ENCODE results near the gene GPR27.

The GPR27 gene

DNA sequence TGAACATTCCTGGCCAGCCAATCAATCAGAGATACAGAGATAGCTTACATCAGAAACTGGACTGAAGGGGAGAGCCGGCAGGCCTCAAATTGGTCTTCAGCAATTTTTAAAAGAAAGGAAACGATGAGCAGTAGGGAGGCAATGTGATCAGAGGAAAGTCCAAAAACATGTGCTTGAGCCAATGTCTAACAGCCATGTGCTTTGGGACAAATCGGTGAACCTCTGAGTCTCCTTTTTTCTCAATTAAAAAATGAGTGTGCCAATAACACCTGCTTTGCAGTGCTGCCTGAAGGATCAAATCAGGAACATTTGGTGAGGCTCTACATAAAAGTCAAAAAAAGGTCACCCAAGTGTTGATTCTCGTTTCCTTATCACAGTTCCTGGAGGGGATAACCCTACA lies 21.0 kb upstream of the GPR27 start:
- DNase-seq (ENCODE audit: low read depth): no peak

DNA sequence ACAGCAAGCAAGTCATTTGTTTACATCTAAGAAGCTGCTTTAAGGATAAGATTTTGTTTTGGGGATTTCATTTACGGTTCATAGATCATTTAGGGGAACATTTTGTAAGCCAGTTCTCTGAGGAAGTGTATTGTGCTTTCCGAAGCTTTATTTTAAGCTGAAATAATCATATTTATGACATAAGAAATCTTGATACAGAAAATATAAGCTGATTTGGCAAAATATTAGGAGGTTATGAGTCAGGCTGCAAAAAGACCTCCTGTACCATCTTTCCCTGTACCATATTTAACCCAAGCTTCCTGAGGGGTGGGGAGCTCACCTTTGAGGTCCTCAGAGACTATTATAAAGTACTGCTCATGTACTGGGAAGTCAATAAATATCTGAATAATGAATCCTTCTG lies 20.3 kb upstream of the GPR27 start:
- DNase-seq (ENCODE audit: low read depth): no peak

DNA sequence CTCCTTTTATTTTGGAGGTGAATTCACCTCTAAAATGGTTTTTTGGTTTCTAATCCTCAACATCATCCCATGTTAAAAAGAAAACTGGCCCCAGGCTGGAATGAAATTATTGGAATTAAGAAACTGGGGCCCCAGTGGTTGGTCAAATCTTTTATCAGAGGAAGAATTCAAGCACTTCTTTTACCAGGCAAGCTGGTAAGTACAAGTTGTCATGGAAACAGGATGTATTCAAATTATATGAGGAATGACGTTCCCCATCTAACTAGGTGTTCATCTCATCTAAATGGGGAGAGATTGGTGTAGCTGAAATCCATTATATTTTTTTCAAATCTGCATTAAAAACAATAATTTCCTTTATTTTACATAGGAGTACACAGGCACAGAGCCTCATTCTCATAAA lies 18.8 kb upstream of the GPR27 start:
- DNase-seq (ENCODE audit: low read depth): no peak

DNA sequence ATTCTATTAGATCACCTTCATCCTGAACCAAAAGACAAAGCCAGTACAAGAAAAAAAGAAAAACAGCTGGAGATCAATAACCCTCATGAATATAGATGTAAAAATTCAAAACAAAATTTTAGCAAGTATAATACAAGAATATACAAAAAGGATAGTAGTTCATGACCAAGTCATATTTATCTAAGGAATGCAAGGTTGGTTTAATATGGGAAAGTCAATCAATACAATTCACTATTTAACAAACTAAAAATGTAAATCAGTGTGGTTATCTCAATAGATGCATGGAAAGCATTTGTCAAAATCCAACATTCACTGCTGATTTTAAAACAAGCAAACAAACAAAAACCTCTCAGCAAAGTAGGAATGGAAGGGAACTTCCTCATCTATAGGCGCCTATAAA lies 11.0 kb upstream of the GPR27 start:
- no peak for DNase-seq (ENCODE audit: low read depth)

DNA sequence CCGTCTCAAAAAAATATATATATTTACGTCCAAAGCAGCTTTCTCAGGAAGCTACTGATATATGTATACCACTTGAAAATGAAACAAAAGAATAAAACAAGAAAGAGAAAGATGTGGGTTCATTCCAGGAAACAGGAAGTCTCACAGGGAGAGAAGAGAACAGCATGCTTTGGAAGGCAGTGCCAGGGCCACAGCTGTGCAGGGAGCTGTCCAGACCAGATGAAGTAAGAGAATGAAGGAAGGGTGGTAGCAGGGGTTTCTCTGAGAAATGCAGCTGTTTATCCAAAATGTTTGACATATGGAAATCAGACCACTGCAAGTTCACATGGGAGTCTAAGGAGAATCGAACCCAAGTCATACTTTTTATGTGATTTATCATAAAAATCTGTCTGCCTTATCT lies 8.9 kb upstream of the GPR27 start:
- no peak for DNase-seq (ENCODE audit: low read depth)

DNA sequence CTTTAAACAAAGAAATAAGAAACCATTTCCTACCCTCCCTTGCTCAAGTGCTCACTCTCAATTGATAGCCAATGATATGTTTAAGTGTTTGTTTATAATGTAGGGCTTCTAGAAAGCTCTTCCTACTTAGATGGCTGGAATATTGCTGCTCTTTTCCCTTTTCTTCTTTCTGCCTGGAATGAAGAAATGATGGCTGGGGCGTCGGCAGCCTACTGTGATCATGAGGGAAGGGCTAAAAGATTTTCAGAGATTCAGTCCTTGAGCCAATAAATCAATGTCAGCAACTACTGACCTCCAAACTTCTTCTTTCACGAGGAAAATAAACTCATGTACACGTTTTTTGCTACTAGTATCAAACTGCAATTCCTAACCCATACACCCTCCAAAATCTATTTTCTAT lies 2.1 kb upstream of the GPR27 start:
- no peak for DNase-seq (ENCODE audit: low read depth)

DNA sequence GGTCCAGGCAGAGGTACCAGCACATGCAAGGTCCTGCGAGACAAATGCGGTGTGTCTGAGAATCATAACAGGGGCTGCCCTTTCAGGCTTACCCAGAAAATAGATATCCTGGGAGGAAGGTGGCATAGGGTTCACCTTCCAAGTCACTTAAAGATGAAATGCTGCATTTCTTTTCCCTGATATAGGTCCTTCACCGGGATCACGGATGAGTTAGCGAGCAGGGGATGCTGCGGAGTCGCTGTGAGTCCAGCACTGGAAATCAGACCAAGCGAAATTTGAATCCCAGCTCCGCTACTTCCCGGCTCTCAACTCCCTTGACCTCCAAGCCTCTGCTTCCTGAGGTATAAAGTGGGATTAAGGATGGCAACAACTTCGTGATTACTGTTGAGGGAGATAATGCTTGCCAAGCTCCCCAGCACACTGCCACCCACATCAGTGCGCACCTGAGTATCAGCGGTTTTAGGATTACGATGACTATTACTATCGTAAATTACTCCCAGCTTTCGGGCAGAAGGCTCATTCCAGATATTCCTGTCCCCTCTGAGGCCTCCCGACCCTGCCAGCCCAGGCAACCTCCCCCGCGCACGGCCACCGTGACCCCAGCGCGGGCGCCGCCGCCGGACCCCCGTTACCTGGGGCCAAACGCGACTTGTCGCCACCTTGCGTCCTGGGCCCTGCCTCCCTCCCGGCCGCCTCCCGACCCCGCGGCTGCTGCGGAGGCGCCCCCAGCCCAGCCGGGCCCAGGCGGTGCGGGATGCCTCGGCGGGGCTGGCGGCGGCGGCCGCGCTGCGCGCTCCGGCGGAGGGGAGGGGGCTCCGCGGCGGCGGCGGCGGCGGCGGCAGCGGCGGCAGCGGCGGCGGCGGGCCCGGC lies 589 bp upstream of the GPR27 start:
- DNase-seq (ENCODE audit: low read depth): no peak

DNA sequence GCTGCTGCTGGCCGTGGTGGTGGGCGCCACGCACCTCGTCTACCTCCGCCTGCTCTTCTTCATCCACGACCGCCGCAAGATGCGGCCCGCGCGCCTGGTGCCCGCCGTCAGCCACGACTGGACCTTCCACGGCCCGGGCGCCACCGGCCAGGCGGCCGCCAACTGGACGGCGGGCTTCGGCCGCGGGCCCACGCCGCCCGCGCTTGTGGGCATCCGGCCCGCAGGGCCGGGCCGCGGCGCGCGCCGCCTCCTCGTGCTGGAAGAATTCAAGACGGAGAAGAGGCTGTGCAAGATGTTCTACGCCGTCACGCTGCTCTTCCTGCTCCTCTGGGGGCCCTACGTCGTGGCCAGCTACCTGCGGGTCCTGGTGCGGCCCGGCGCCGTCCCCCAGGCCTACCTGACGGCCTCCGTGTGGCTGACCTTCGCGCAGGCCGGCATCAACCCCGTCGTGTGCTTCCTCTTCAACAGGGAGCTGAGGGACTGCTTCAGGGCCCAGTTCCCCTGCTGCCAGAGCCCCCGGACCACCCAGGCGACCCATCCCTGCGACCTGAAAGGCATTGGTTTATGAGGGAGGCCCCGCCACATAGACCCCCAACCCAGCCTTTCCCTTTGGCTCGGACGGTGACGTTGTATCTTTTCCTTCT lies 1.1 kb downstream of the GPR27 start:
- DNase-seq (ENCODE audit: low read depth): no peak

DNA sequence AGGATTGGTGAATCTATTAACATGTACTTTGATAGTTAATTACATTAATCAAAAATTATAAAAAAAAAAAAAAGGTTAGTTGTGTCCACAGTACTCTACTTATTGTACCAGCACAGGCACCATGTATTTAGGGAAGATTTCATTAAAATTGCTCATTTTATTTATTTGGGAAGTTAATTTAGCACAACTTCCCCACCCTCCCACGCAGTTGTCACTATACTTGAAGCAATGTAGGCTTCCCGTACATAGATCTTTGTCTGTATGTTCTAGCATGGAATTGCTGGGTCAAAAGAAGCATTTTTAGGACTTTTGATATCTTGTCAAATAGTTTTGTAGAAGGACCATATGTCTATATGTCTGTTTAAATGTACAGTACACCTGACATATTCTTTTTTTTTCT lies 4.4 kb downstream of the GPR27 start:
- DNase-seq (ENCODE audit: low read depth): no peak

DNA sequence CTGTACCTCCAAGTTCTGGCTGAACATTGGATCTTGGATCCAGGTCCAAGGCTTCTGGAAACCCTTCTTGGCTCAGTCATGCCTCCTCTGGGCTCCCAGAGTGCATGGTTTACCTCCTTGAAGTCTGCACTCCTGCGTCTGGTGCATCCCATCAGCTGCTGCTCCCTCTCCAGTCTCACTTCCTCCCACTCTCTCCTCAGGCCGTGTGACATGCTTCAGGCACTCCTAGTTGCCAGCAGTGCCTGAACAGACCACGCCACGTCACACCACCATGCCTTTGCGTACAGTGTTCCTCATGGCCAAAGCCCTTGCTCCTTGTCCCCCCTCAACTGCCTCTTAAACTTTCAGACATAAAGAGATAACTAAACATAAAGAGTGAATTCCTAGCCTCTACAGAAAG lies 5.7 kb downstream of the GPR27 start:
- DNase-seq (ENCODE audit: low read depth): no peak

DNA sequence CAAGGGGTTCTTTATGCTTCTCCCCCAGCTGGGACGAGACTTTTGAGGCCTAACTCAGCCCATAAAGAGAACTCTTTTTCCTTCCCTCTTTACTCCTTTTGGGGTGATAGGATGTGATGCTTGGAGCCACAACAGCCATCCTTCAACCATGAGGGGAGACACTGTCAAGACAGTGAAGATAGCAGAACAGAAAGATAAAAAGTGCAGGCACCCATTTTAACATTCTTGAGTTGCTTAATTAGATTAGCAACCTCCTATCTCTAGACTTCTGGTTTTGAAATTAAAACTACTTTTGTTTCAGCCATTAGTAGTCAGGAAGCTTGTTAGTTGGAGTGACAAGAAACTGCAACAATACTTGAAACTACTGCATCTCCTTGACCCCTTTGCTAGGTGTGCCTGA lies 6.5 kb downstream of the GPR27 start:
- DNase-seq (ENCODE audit: low read depth): no peak

DNA sequence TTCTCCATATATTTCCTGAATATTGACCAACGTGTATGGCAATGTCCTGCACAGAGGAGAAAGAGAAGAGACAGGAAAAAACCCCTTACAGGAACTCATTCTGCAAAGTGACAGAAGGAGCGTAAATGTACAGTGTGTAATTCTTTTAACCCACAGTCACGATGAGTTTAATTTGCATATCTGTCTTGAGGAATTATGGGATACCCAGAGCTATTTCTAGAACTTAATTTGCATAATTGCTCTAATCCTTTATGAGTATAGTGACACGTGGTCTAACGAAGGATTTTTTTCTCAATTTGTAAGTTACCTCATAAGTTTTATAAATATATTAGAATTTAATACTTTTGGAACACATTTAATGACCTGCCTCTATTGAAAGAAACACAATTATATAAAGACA lies 9.8 kb downstream of the GPR27 start:
- DNase-seq (ENCODE audit: low read depth): no peak

DNA sequence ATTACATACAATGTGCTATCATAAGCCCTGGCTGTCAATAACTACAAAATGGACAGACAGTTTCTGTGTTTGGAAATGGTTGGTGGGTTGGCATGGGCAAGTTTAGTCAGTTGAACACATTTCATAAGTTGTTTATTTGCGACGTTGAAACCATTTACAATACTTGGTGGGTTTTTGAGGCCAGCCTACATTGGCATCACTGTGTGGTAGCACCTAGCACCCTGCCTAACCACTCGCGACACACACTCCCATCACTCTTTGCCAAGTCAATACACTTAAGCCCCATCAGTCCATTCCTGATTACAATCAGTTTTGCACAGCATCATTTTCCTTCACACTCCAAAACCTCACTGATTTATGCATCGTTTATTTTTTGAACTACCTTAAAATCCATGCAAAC lies 17.5 kb downstream of the GPR27 start:
- DNase-seq (ENCODE audit: low read depth): no peak

DNA sequence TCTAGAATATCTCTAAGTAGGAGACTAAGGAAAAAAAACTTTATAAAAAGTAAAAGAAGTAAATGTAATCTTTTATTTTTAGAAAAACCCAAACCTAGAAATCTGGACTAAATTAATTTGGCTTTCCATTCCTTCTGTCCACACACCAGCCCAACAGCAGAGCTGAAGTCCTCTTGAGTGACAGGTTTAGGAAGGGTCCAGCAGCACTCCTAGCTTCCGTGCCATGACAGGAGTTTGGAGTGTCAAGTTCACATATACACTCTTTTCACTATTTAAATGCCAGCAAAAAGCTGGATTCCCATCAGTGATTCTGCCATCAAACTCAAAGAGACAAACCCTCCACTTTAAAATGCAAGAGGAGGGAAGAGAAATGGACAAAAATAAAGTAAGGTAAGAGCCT lies 18.2 kb downstream of the GPR27 start:
- no peak for DNase-seq (ENCODE audit: low read depth)

DNA sequence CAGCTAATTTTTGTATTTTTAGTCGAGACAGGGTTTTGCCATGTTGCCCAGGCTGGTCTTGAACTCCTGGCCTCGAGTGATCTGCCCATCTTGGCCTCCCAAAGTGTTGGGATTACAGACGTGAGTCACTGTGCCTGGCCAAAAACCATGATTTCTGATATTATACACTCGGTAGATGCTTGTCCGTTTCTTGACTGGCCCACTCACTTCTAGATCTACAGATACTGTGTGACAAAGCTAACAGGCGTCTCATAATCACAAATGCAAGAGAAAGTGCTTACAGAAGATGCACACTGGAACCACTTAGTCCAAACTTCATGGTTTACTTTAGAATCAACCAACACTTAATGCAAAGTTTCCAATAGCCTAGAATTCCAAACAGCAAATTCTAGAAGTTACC lies 22.9 kb downstream of the GPR27 start:
- DNase-seq (ENCODE audit: low read depth): no peak

DNA sequence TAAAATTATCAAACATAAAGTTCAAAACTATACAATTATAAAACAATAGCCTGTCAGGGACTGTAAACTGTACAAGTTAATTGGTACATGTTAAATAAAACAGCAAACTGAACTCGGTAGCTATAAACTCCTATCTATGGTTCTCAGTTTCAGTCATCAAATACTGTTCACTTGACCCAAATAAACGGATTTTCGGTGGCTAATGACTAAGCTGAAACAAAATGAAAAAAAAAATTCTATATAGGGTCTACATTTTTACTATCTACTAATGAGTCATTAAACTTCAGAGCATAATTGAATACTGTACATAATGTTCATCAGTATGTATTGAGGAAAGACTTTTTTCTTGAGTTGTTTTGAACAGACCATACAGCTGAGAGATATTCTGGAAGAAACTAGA lies 24.7 kb downstream of the GPR27 start:
- DNase-seq (ENCODE audit: low read depth): no peak

DNA sequence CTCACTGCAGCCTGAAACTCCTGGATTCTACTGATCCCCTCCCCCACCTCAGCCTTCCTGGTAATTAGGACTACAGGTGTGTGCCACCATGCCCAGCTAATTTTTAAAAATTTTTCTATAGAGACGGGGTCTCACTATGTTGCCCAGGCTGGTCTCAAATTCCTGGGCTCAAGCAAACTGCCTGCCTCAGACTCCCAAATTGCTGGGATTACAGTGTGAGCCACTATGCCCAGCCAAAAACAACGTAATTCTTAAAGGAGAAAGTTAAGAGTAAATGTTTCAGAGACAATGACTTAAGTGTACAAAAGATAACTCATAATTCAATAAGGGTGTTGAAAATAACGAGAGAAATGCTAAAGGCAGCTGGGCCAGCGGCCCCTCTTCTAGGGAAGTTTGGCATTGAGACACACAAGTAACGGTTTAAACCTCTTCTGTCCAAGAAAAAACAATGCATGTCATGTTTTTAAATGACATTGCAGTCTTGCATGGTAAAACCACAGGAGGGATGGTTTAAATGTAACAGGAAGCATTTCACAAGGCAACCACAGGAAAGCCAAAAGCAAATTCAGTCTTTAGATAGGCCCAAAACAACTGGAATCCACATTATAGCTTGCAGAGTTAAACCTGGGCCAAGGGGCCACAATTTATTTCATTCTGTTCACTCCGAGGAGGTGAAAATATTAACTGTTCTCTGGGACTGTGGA lies 26.2 kb downstream of the GPR27 start:
- DNase-seq (ENCODE audit: low read depth): no peak

DNA sequence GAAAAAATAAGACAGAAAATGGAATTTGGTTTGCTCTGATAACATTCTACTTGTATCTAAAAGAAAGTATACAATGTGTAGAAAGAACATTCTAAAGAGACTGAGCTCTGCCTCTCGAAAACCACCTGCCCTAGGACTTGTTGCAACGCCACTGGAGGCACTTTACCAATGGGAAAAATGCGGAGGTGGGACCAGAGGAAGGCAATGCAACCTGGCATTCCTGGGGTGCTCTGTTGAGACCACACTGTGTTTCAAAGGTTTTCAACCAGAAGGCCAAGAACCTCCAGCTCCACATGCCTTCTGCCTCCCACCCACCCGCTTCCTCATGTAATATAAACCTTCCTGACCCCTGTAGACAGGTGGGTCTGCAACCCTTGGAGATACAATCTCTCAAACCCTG lies 26.8 kb downstream of the GPR27 start:
- no peak for DNase-seq (ENCODE audit: low read depth)

DNA sequence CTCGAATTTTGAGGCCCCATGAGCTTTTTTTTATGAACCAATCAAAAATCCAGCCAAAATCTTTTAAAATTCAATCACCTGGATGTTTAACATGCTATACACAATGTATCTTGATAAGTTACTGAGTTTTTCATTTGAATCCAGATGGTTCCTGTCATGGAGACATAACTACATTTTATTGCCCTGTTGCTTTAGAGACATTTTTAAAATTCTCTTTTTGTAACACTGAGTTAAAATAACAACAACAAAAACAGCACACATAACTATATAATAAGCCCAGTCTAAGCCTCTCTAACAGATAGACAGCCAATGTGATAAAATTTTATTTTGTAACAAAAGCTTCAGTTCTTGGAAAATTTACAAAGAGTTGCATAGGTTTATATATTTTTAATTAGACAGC lies 29.5 kb downstream of the GPR27 start:
- no peak for DNase-seq (ENCODE audit: low read depth)

DNA sequence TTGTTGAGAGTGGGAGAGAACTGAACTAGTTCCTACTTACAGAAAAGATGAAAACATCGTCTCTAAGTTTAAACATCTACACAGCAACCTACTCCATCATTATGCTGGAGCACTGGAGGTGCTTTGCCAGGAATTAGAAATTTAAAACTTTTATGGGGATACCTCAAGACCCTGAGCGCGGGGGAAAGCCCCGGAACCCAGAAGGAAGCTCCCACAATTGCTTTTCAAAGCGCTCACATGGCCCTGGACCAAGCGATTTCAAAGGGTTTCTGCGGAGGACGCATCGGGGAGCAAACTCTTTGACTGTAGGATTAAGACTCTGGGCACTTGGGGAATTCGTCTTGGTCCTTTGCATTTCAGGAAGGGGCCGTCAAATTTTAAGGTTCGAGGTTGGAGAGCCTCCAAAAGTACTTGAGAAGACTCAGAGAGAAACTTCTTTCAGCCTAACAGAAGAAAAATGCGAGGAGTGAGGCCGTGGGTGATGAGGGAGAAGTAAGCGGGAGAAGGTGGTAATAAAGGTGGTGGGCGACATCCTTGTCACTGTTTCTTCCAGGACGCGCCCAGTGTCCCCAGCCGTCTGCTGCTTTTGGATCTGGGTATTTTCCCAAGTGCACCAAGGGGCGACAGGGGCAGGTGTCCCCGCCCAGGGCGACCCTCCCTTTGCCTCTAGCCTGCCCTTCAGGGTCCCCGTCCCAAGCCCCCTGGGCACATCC lies 30.7 kb downstream of the GPR27 start:
- DNase-seq (ENCODE audit: low read depth): no peak

DNA sequence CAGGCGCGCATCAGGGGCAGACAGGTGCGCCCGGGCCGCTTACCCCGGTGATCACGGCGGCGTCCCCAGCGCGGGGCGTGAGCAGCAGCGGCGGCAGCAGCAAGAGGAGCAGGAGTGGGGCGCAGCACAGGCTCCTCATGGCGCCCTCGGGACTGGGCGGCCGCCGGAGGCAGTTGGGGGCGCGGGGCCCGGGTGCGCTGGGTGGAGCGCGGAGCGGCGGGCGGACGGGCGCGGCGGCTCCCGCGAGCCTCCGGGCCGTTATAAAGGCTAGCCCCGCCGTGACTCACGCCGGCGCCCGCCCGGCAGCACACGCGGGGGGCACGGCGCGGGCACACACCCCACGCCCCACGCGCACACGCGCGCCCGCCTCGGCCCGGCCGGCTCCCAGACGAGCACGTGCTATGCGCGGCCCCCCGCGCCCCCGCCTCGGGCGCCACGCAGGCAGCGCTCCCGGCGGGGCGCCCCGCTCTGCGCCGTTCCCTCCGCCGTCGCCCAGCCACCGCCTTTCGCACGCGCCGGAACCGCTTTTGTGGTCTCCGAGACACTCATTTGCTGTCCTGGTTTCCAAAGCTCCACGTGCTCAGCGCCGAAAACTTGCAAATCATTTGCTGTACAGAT lies 31.4 kb downstream of the GPR27 start, which contains the start of gene PROK2:
PROK2 (minus strand) TSS at position 235 of the 618 bp plus-strand sequence; CDS start at position 139, 96 bp downstream.
- no peak for DNase-seq (ENCODE audit: low read depth)
